DMS114 treated with DMSO at 0.1 percent for 48 hours (cell line): ENCODE measurements around the gene DCDC2B.

Source experiments
- DNase-seq: peaks from one replicate; lab custom pipeline; 2025; ENCODE audit not compliant: unreplicated experiment; lab: John Stamatoyannopoulos, UW

Gene DCDC2B

GRCh38 chr1:32221980-32222755, 13.3 kb downstream of the DCDC2B start, which contains the start of the genes EIF3I and TMEM234:
TSS of gene EIF3I (plus strand) at chr1:32222407. CDS start at chr1:32222442, 35 bp downstream.
TSS of gene TMEM234 (minus strand) at chr1:32222353. CDS start at chr1:32222322, 31 bp downstream.
- peak; percentile 90 for DNase-seq

GRCh38 chr1:32223683-32224082, 14.8 kb downstream of the DCDC2B start:
- DNase-seq = no peak

- DNase-seq = no peak
Observed at GRCh38 chr1:32224285-32224684, 15.4 kb downstream of the DCDC2B start.

GRCh38 chr1:32228771-32229170, 19.9 kb downstream of the DCDC2B start:
- no peak for DNase-seq

- DNase-seq = no peak
Observed at GRCh38 chr1:32231843-32232432, 23.0 kb downstream of the DCDC2B start.

- DNase-seq = no peak
Observed at GRCh38 chr1:32232558-32233304, 23.8 kb downstream of the DCDC2B start.

GRCh38 chr1:32234792-32235191, 25.9 kb downstream of the DCDC2B start:
- no peak for DNase-seq

- no peak for DNase-seq
Observed at GRCh38 chr1:32239337-32239736, 30.4 kb downstream of the DCDC2B start.

- DNase-seq = no peak
Observed at GRCh38 chr1:32239790-32240139, 30.9 kb downstream of the DCDC2B start.

- DNase-seq = peak; percentile 22
Observed at GRCh38 chr1:32240140-32240951, 31.5 kb downstream of the DCDC2B start.

- DNase-seq = peak; percentile 27
Observed at GRCh38 chr1:32241001-32241763, 32.3 kb downstream of the DCDC2B start.

- DNase-seq = no peak
Observed at GRCh38 chr1:32242341-32242851, 33.5 kb downstream of the DCDC2B start.

- no peak for DNase-seq
Observed at GRCh38 chr1:32246888-32247273, 38.0 kb downstream of the DCDC2B start, which contains the start of gene FAM167B. TSS of gene FAM167B (plus strand) at chr1:32247222. CDS start at chr1:32247422, 200 bp downstream.

- no peak for DNase-seq
Observed at GRCh38 chr1:32247452-32247851, 38.6 kb downstream of the DCDC2B start.

- no peak for DNase-seq
Observed at GRCh38 chr1:32247983-32248889, 39.3 kb downstream of the DCDC2B start.

- DNase-seq = no peak
Observed at GRCh38 chr1:32249831-32250525, 41.1 kb downstream of the DCDC2B start.

- no peak for DNase-seq
Observed at GRCh38 chr1:32250893-32251716, 42.2 kb downstream of the DCDC2B start, which contains the start of gene LCK. TSS of gene LCK (plus strand) at chr1:32251265. CDS start at chr1:32274330, 23,065 bp downstream.
